Endothelial cell of umbilical vein (primary cell): ENCODE data around the gene CAMTA1. TPM values are rescaled to one million over a fixed set of nuclear protein-coding genes. Genes with fewer than 3 reads are reported as not detected.

Experiments used
- BruUV-seq: library from RNA; stranded (reverse); fragments of 400-500 nt; replicated peaks from 2 replicates; lab custom pipeline; 2021; lab: Mats Ljungman, UMichigan
- CTCF ChIA-PET: fragments of 300-600, 350-600 bp; sonication (Branson Sonifier 250); formaldehyde crosslinking; loops from one replicate; lab custom pipeline; 2021; ENCODE audit warnings: antibody characterized with exemption, inconsistent platforms; lab: Charles Lee
- POLR2A ChIA-PET: fragments of 300-600, 350-600 bp; sonication (Branson Sonifier 250); formaldehyde crosslinking; loops from one replicate; lab custom pipeline; 2021; ENCODE audit warnings: antibody characterized with exemption, inconsistent platforms; lab: Charles Lee
- DNase-seq: peaks from one replicate; pipeline ENCODE4 v3.0.0-alpha.2; 2011; ENCODE audit warnings: low read depth, low spot score
- FAIRE-seq: peaks from 2 replicates; lab custom pipeline; 2011; peaks lifted over from hg19 to GRCh38; lab: Jason Lieb, UNC
- H2AFZ ChIP-seq: 2 replicates; pipeline ENCODE4 v1.6.0; 2012; ENCODE audit warnings: low read depth, low read length, control low read depth, inconsistent platforms
- H3K27ac ChIP-seq: 2 replicates; pipeline ENCODE4 v1.5.1; 2011; ENCODE audit warnings: low read depth, mild to moderate bottlenecking, control low read depth, low read length, moderate library complexity; ENCODE audit not compliant: insufficient read depth
- H3K27me3 ChIP-seq, 2 experiments: 2 replicates each; pipeline versions ENCODE4 v1.6.0 to v1.6.1; 2011; ENCODE audit warnings: low read length in 2 of 2, mixed read lengths in 1 of 2; ENCODE audit not compliant: control insufficient read depth in 2 of 2, insufficient read depth in 2 of 2
- H3K36me3 ChIP-seq, 2 experiments: 2 replicates in 1 of 2; 3 replicates in 1 of 2; pipeline ENCODE4 v1.5.1; 2011; ENCODE audit warnings: low read length in 2 of 2, mild to moderate bottlenecking in 1 of 2, moderate library complexity in 1 of 2; ENCODE audit not compliant: control insufficient read depth in 2 of 2, insufficient read depth in 2 of 2; ENCODE audit errors: extremely low read depth in 1 of 2
- H3K4me1 ChIP-seq: 3 replicates; pipeline ENCODE4 v1.5.1; 2011; ENCODE audit warnings: mild to moderate bottlenecking, low read length; ENCODE audit not compliant: control insufficient read depth, insufficient read depth; ENCODE audit errors: extremely low read depth
- H3K4me2 ChIP-seq: 2 replicates; pipeline ENCODE4 v1.6.1; 2011; ENCODE audit warnings: low read length, control low read depth, mixed read lengths; ENCODE audit not compliant: insufficient read depth
- H3K4me3 ChIP-seq, 3 experiments: fragments of 200-600 bp in 1 of 3; sonication (generic), shearing (Covaris generic) in 1 of 3; replicated peaks in 1 of 3; 2 replicates each; pipeline ENCODE4 v1.5.1; 2011 to 2016; ENCODE audit warnings: control low read depth in 3 of 3, low read length in 3 of 3, mild to moderate bottlenecking in 2 of 3, inconsistent platforms in 1 of 3, low read depth in 1 of 3, moderate library complexity in 1 of 3; ENCODE audit not compliant: insufficient read depth in 1 of 3
- H3K79me2 ChIP-seq: 2 replicates; pipeline ENCODE4 v1.6.0; 2012; ENCODE audit warnings: low read length, inconsistent platforms; ENCODE audit not compliant: control insufficient read depth, insufficient read depth
- H3K9ac ChIP-seq: replicated peaks from 2 replicates; pipeline ENCODE3; 2011; ENCODE audit warnings: low read length, control low read depth; ENCODE audit not compliant: insufficient read depth; ENCODE audit errors: extremely low read depth
- H3K9me1 ChIP-seq: replicated peaks from 3 replicates; pipeline ENCODE4 v1.6.0; 2011; ENCODE audit warnings: mild to moderate bottlenecking, low read length; ENCODE audit not compliant: control insufficient read depth, insufficient read depth; ENCODE audit errors: extremely low read depth
- H3K9me3 ChIP-seq: replicated peaks from 2 replicates; pipeline ENCODE4 v1.5.1; 2012; ENCODE audit warnings: low read length, inconsistent platforms; ENCODE audit not compliant: control insufficient read depth, insufficient read depth
- H4K20me1 ChIP-seq: replicated peaks from 2 replicates; pipeline ENCODE3; 2011; ENCODE audit warnings: mild to moderate bottlenecking, low read length; ENCODE audit not compliant: control insufficient read depth, insufficient read depth; ENCODE audit errors: extremely low read depth
- CTCF ChIP-seq, 2 donors: IDR thresholded peaks; 1 replicate in 1 of 2; 2 replicates in 1 of 2; pipeline ENCODE4 v1.5.1; 2011; ENCODE audit warnings: low read length in 2 of 2, mild to moderate bottlenecking in 2 of 2, moderate library complexity in 2 of 2, control low read depth in 1 of 2, inconsistent platforms in 1 of 2, low read depth in 1 of 2; ENCODE audit not compliant: insufficient read depth in 1 of 2; ENCODE audit errors: extremely low read depth in 1 of 2
- EZH2 ChIP-seq: IDR thresholded peaks from 2 replicates; pipeline ENCODE4 v1.6.1; 2012; ENCODE audit warnings: borderline replicate concordance, low read depth, mild to moderate bottlenecking, moderate library complexity, low read length, inconsistent platforms; ENCODE audit not compliant: severe bottlenecking
- FOS ChIP-seq: IDR thresholded peaks from 2 replicates; pipeline ENCODE4 v1.6.1; 2011; ENCODE audit warnings: mild to moderate bottlenecking, low read length, moderate library complexity, borderline replicate concordance; ENCODE audit not compliant: insufficient read depth
- GATA2 ChIP-seq: IDR thresholded peaks from 2 replicates; pipeline ENCODE4 v1.7.0; 2011; ENCODE audit warnings: low read depth, mild to moderate bottlenecking, moderate library complexity, mixed read lengths, low read length; ENCODE audit not compliant: insufficient read length, insufficient read depth
- JUN ChIP-seq: IDR thresholded peaks from 2 replicates; pipeline ENCODE4 v1.6.1; 2011; ENCODE audit warnings: borderline replicate concordance, low read depth; ENCODE audit not compliant: insufficient read length, insufficient read depth
- MAX ChIP-seq: IDR thresholded peaks from 2 replicates; pipeline ENCODE4 v1.6.1; 2011; ENCODE audit not compliant: insufficient read depth, insufficient read length
- MYC ChIP-seq: IDR thresholded peaks from one replicate; pipeline ENCODE4 v1.6.1; 2011; ENCODE audit warnings: mild to moderate bottlenecking, low read depth, low read length
- POLR2A ChIP-seq: IDR thresholded peaks from 2 replicates; pipeline ENCODE4 v1.6.1; 2012; ENCODE audit warnings: low read depth, mild to moderate bottlenecking, control low read depth, low read length
- POLR2AphosphoS5 ChIP-seq: IDR thresholded peaks from 2 replicates; pipeline ENCODE4 v1.6.1; 2012; ENCODE audit warnings: low read depth, mild to moderate bottlenecking, control low read depth, low read length, moderate library complexity; ENCODE audit not compliant: insufficient read depth
- dilution Hi-C: fragments of 300-500 bp; cut with MboI; formaldehyde crosslinking; loops from one replicate; pipeline ENCODE4 v1.15.0; 2019; ENCODE audit warnings: low sequenced_read_pairs; ENCODE audit not compliant: extremely low pct_ligation_motif_present
- intact Hi-C: fragments of 100-400 bp; cut with micrococcal nuclease; formaldehyde crosslinking; loops from one replicate; pipeline ENCODE4 v1.10.0; 2022
- polyA plus RNA-seq, 4 experiments: library from polyadenylated mRNA; depleted of rRNA in 3 of 4; stranded (reverse) in 3 of 4; unstranded in 1 of 4; fragments of >200 nt; gene quantifications; 2 replicates each; pipeline versions ENCODE4 v1.2.1 to v1.2.3, GENCODE V29; 2011 to 2012; ENCODE audit warnings: missing spikeins in 1 of 4
- total RNA-seq: library from RNA; stranded (reverse); gene quantifications from 2 replicates; pipeline ENCODE4 v1.2.3, GENCODE V29; 2021

Gene CAMTA1
- total and polyA plus RNA-seq, 2 donors (not counting 3 experiments of a cell fraction or from before 2014, with no cell fraction given), result 50.8 to 92.7 TPM

GRCh38 chr1:6991266-6991665 is 206.0 kb downstream of the CAMTA1 start:
- H3K27ac ChIP-seq, result no peak overlapping the region
- intact Hi-C loops (no loop called here), dilution Hi-C loops (no loop called here)
- no peak overlapping the region for H3K4me2 ChIP-seq
- ChIA-PET CTCF (interaction anchor here (1.8 kb wide), 1 partner anchor 52 kb away, joined by 6 read pairs; no protein-coding TSS in a partner anchor), POLR2A (no interaction called here)
- no peaks in the 10 kb centered on the region for H3K79me2 ChIP-seq
- no peaks in the 10 kb centered on the region for H3K9me3 ChIP-seq
- no TSS peak for BruUV-seq
- H2AFZ ChIP-seq, result no peak overlapping the region
- peak; percentile 69 for TF ChIP-seq JUN
- peak; percentile 57 for TF ChIP-seq FOS
- no peak for TF ChIP-seq POLR2A
- no peaks in the 10 kb centered on the region for H3K27me3 ChIP-seq
- H3K36me3 ChIP-seq, result no peaks in the 10 kb centered on the region
- H4K20me1 ChIP-seq, result no peaks in the 10 kb centered on the region
- H3K9me1 ChIP-seq, result no peaks in the 10 kb centered on the region
- FAIRE-seq (no peak), DNase-seq (peak; percentile 58)
- no peak overlapping the region for H3K9ac ChIP-seq
- no peaks in the 10 kb centered on the region for H3K4me1 ChIP-seq
- H3K4me3 ChIP-seq, result no peak overlapping the region

GRCh38 chr1:6995789-6996188 is 210.5 kb downstream of the CAMTA1 start:
- no peak overlapping the region for H3K27ac ChIP-seq
- dilution Hi-C loops (no loop called here), intact Hi-C loops (no loop called here)
- H3K4me2 ChIP-seq, result no peak overlapping the region
- DNase-seq, result no peak
- ChIA-PET CTCF (no interaction called here), POLR2A (no interaction called here)
- H3K79me2 ChIP-seq, result no peaks in the 10 kb centered on the region
- no peak for FAIRE-seq
- no peaks in the 10 kb centered on the region for H3K4me1 ChIP-seq
- no peaks in the 10 kb centered on the region for H3K9me1 ChIP-seq
- H3K27me3 ChIP-seq, result no peaks in the 10 kb centered on the region
- no peak overlapping the region for H2AFZ ChIP-seq
- H3K9ac ChIP-seq, result no peak overlapping the region
- no peak for TF ChIP-seq JUN
- no peak for TF ChIP-seq MAX
- TF ChIP-seq GATA2, result no peak
- TF ChIP-seq FOS, result no peak
- TF ChIP-seq POLR2AphosphoS5, result no peak
- TF ChIP-seq MYC, result no peak
- TF ChIP-seq POLR2A, result no peak
- no peak for TF ChIP-seq CTCF (IDR thresholded peaks at IDR 0.05; ENCODE audit: extremely low read depth in 1 of 2, insufficient read depth in 1 of 2, low read depth in 1 of 2, low read length in 2 of 2)
- TF ChIP-seq EZH2, result no peak
- no peak overlapping the region for H3K4me3 ChIP-seq
- no peaks in the 10 kb centered on the region for H4K20me1 ChIP-seq
- no peaks in the 10 kb centered on the region for H3K9me3 ChIP-seq
- H3K36me3 ChIP-seq, result no peaks in the 10 kb centered on the region
- no TSS peak for BruUV-seq
